ENCODE data around the gene ZBTB7C. TPM values are rescaled to one million over a fixed set of nuclear protein-coding genes. Genes with fewer than 3 reads are reported as not detected.

Gene ZBTB7C
- total RNA-seq, 1 donor from 2014 or later = 0.57 TPM

GRCh38 chr18:48390641-48391040, 18.5 kb downstream of the ZBTB7C start:
- H3K27me3 Mint-ChIP-seq = peaks cover 41% of the 10 kb centered on the region
- H3K4me1 Mint-ChIP-seq (ENCODE audit: low read depth) = no peaks in the 10 kb centered on the region
- DNase-seq (ENCODE audit: low spot score, unreplicated experiment) = no peak
- no peak overlapping the region for H3K27ac Mint-ChIP-seq
- TF ChIP-seq, protein P1, sequence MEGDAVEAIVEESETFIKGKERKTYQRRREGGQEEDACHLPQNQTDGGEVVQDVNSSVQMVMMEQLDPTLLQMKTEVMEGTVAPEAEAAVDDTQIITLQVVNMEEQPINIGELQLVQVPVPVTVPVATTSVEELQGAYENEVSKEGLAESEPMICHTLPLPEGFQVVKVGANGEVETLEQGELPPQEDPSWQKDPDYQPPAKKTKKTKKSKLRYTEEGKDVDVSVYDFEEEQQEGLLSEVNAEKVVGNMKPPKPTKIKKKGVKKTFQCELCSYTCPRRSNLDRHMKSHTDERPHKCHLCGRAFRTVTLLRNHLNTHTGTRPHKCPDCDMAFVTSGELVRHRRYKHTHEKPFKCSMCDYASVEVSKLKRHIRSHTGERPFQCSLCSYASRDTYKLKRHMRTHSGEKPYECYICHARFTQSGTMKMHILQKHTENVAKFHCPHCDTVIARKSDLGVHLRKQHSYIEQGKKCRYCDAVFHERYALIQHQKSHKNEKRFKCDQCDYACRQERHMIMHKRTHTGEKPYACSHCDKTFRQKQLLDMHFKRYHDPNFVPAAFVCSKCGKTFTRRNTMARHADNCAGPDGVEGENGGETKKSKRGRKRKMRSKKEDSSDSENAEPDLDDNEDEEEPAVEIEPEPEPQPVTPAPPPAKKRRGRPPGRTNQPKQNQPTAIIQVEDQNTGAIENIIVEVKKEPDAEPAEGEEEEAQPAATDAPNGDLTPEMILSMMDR (IDR thresholded peaks at IDR 0.05; ENCODE audit: unreplicated experiment) = no peak
- no peaks in the 10 kb centered on the region for H3K9me3 Mint-ChIP-seq (ENCODE audit: low read depth)
- H3K36me3 Mint-ChIP-seq (ENCODE audit: insufficient read depth) = no peaks in the 10 kb centered on the region
- no peak overlapping the region for H3K4me3 Mint-ChIP-seq (ENCODE audit: low read depth)

- TF ChIP-seq, protein P1 (IDR thresholded peaks at IDR 0.05; ENCODE audit: unreplicated experiment) = no peak
- H3K27me3 Mint-ChIP-seq = peaks cover 39% of the 10 kb centered on the region
- DNase-seq (ENCODE audit: low spot score, unreplicated experiment) = no peak
- H3K36me3 Mint-ChIP-seq (ENCODE audit: insufficient read depth) = no peaks in the 10 kb centered on the region
- H3K9me3 Mint-ChIP-seq (ENCODE audit: low read depth) = no peaks in the 10 kb centered on the region
- no peak overlapping the region for H3K4me3 Mint-ChIP-seq (ENCODE audit: low read depth)
- H3K27ac Mint-ChIP-seq = no peak overlapping the region
- no peaks in the 10 kb centered on the region for H3K4me1 Mint-ChIP-seq (ENCODE audit: low read depth)
These were observed 20.7 kb downstream of the ZBTB7C start for GRCh38 chr18:48388478-48388877.

DNA sequence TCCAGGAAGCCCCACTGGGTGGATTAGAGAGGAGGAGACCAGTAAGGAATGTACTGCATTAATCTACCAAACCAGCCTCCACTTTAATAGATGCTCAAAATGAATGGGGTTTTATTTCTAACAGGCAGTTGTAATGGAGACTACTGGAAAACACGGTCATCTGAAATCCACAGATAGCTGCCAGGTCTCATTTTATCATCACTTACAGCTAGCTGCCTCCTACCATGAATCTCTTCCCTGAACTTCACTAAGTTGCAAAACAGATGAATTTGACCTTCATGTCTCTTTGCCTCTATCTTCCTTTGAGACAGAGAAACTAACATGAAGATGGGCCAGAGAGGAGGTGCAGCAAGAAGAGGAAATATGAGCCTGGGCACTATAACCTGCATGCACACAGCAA, 21.9 kb downstream of the ZBTB7C start:
- Mint-ChIP-seq H3K4me3 (ENCODE audit: low read depth) (no peak overlapping the region), H3K27ac (no peak overlapping the region), H3K4me1 (ENCODE audit: low read depth) (no peaks in the 10 kb centered on the region), H3K36me3 (ENCODE audit: insufficient read depth) (no peaks in the 10 kb centered on the region), H3K27me3 (peaks cover 32% of the 10 kb centered on the region), H3K9me3 (ENCODE audit: low read depth) (no peaks in the 10 kb centered on the region)
- DNase-seq (ENCODE audit: low spot score, unreplicated experiment) = no peak
- TF ChIP-seq, protein P1 (IDR thresholded peaks at IDR 0.05; ENCODE audit: unreplicated experiment) = no peak

- H3K9me3 Mint-ChIP-seq (ENCODE audit: low read depth) = no peaks in the 10 kb centered on the region
- H3K4me3 Mint-ChIP-seq (ENCODE audit: low read depth) = no peak overlapping the region
- no peaks in the 10 kb centered on the region for H3K4me1 Mint-ChIP-seq (ENCODE audit: low read depth)
- no peaks in the 10 kb centered on the region for H3K36me3 Mint-ChIP-seq (ENCODE audit: insufficient read depth)
- H3K27ac Mint-ChIP-seq = no peak overlapping the region
- H3K27me3 Mint-ChIP-seq = peaks cover 28% of the 10 kb centered on the region
- DNase-seq (ENCODE audit: low spot score, unreplicated experiment) = no peak
- TF ChIP-seq, protein P1 (IDR thresholded peaks at IDR 0.05; ENCODE audit: unreplicated experiment) = no peak
These were observed 23.6 kb downstream of the ZBTB7C start for GRCh38 chr18:48385596-48385995.

GRCh38 chr18:48376934-48377333, 32.2 kb downstream of the ZBTB7C start:
- TF ChIP-seq, protein P1 (IDR thresholded peaks at IDR 0.05; ENCODE audit: unreplicated experiment) = no peak
- Mint-ChIP-seq H3K36me3 (ENCODE audit: insufficient read depth) (no peaks in the 10 kb centered on the region), H3K4me3 (ENCODE audit: low read depth) (no peak overlapping the region), H3K27ac (no peak overlapping the region), H3K27me3 (peaks cover 33% of the 10 kb centered on the region), H3K9me3 (ENCODE audit: low read depth) (no peaks in the 10 kb centered on the region), H3K4me1 (ENCODE audit: low read depth) (no peaks in the 10 kb centered on the region)
- DNase-seq (ENCODE audit: low spot score, unreplicated experiment) = no peak

All from progenitor cell of endocrine pancreas (in vitro differentiated cells).